HepG2 (cell line): Measurements from ENCODE around the gene SLC25A28. TPM values are rescaled to one million over a fixed set of nuclear protein-coding genes. Genes with fewer than 3 reads are reported as not detected.
A peak's percentile ranks its signal among the peaks of the same experiment; 100 is the strongest.

Experiments
- ARID3A ChIP-seq: IDR thresholded peaks from 2 replicates; pipeline ENCODE4 v1.6.1; 2012; ENCODE audit warnings: low read depth, low read length, improper control_type of control experiment
- CBFB ChIP-seq: sonication (generic); formaldehyde crosslinking; IDR thresholded peaks from 2 replicates; pipeline ENCODE4 v1.4.0; 2020; ENCODE audit warnings: missing genetic modification reagents
- CREM ChIP-seq, 2 experiments: sonication (generic) in 1 of 2; formaldehyde crosslinking in 1 of 2; IDR thresholded peaks; 2 replicates each; pipeline versions ENCODE4 v1.4.0 to v1.6.1; 2016 to 2020; ENCODE audit warnings: antibody characterized with exemption in 1 of 2, mild to moderate bottlenecking in 1 of 2, missing genetic modification reagents in 1 of 2
- DRAP1 ChIP-seq: IDR thresholded peaks from 2 replicates; pipeline ENCODE4 v1.6.1; 2016; ENCODE audit warnings: missing genetic modification reagents, missing compliant biosample characterization
- FOXP1 ChIP-seq, 2 experiments: fragments of 450-650 bp in 1 of 2; IDR thresholded peaks; 2 replicates each; pipeline ENCODE4 v1.6.1; 2017 to 2018; ENCODE audit warnings: antibody characterized with exemption in 1 of 2
- MXI1 ChIP-seq: IDR thresholded peaks from 3 replicates; pipeline ENCODE4 v1.6.1; 2012; ENCODE audit warnings: low read depth, low read length, inconsistent platforms, borderline replicate concordance
- NFYB ChIP-seq: sonication (generic); formaldehyde crosslinking; IDR thresholded peaks from 2 replicates; pipeline ENCODE4 v1.4.0; 2020; ENCODE audit warnings: missing genetic modification reagents
- RARA ChIP-seq: IDR thresholded peaks from 2 replicates; pipeline ENCODE4 v1.6.1; 2016; ENCODE audit warnings: missing genetic modification reagents, missing compliant biosample characterization
- REL ChIP-seq: sonication (generic); formaldehyde crosslinking; conservative IDR thresholded peaks from 2 replicates; pipeline ENCODE4 v1.8.0; 2022; ENCODE audit warnings: mild to moderate bottlenecking, missing genetic modification reagents, moderate library complexity
- YY1 ChIP-seq: IDR thresholded peaks from 2 replicates; pipeline ENCODE4 v1.6.1; 2011; ENCODE audit warnings: low read length, low read depth, moderate library complexity, mild to moderate bottlenecking; ENCODE audit not compliant: insufficient read depth, insufficient replicate concordance
- ZFP36L1 ChIP-seq: sonication (generic); formaldehyde crosslinking; IDR thresholded peaks from 2 replicates; pipeline ENCODE4 v1.8.0; 2022; ENCODE audit warnings: mild to moderate bottlenecking, missing genetic modification reagents, moderate library complexity
- ZMYM3 ChIP-seq: sonication (generic); formaldehyde crosslinking; IDR thresholded peaks from 2 replicates; pipeline ENCODE4 v1.5.1; 2020; ENCODE audit warnings: mild to moderate bottlenecking, missing genetic modification reagents
- ZNF253 ChIP-seq: sonication (generic); formaldehyde crosslinking; IDR thresholded peaks from 2 replicates; pipeline ENCODE4 v1.8.0; 2022; ENCODE audit warnings: mild to moderate bottlenecking, missing genetic modification reagents, borderline replicate concordance
- ZNF282 ChIP-seq: fragments of 450-650 bp; IDR thresholded peaks from 2 replicates; pipeline ENCODE4 v1.6.1; 2018; ENCODE audit not compliant: partially characterized antibody
- ZNF326 ChIP-seq: sonication (generic); formaldehyde crosslinking; IDR thresholded peaks from 2 replicates; pipeline ENCODE4 v1.4.0; 2020; ENCODE audit warnings: missing genetic modification reagents, borderline replicate concordance
- ZNF460 ChIP-seq: sonication (generic); formaldehyde crosslinking; IDR thresholded peaks from 2 replicates; pipeline ENCODE4 v1.5.1; 2020; ENCODE audit warnings: missing genetic modification reagents, mild to moderate bottlenecking, borderline replicate concordance
- ZNF569 ChIP-seq: sonication (generic); formaldehyde crosslinking; IDR thresholded peaks from 2 replicates; pipeline ENCODE4 v1.5.0; 2020; ENCODE audit warnings: mild to moderate bottlenecking, missing genetic modification reagents, moderate library complexity, borderline replicate concordance
- ZNF749 ChIP-seq: sonication (generic); formaldehyde crosslinking; IDR thresholded peaks from 2 replicates; pipeline ENCODE4 v1.8.0; 2022; ENCODE audit warnings: mild to moderate bottlenecking, missing genetic modification reagents, moderate library complexity, borderline replicate concordance
- ZNF776 ChIP-seq: sonication (generic); formaldehyde crosslinking; IDR thresholded peaks from 2 replicates; pipeline ENCODE4 v1.4.0; 2020; ENCODE audit warnings: mild to moderate bottlenecking, missing genetic modification reagents
- polyA plus RNA-seq, 8 experiments: library from polyadenylated mRNA; depleted of rRNA in 3 of 8; stranded (reverse) in 7 of 8; unstranded in 1 of 8; fragments of >200 nt; fragmentation: Illumina TruSeq in 4 of 8; extraction: Trizol in 4 of 8; gene quantifications; 2 replicates each; pipeline versions ENCODE4 v1.2.1 to v1.2.3, GENCODE V29; 2011 to 2016; ENCODE audit warnings: low read depth in 4 of 8, missing spikeins in 1 of 8, mixed read lengths in 1 of 8; ENCODE audit not compliant: insufficient read depth in 1 of 8
- total RNA-seq, 5 experiments: library from RNA; depleted of rRNA; stranded (reverse); fragments of >200 nt; fragmentation: Illumina TruSeq; extraction: Trizol; gene quantifications; 2 replicates each; pipeline ENCODE4 v1.2.3, GENCODE V29; 2016; ENCODE audit warnings: low read depth in 1 of 5
- TF ChIP-seq, protein P1 (sequence below): sonication (generic); formaldehyde crosslinking; IDR thresholded peaks from 2 replicates; pipeline ENCODE4 v1.8.0; 2022; ENCODE audit warnings: mild to moderate bottlenecking, missing genetic modification reagents, moderate library complexity
- TF ChIP-seq, protein P2 (sequence below): sonication (generic); formaldehyde crosslinking; IDR thresholded peaks from 2 replicates; pipeline ENCODE4 v1.4.0; 2020; ENCODE audit warnings: missing genetic modification reagents, borderline replicate concordance

SLC25A28 gene
- total and polyA plus RNA-seq, 2 of the 13 experiments (the other 11 are each of a cell fraction or from before 2014, with no cell fraction given), result 15.2 to 41.0 TPM

GRCh38 chr10:99619851-99620710 is at the start of gene SLC25A28 (continued):
- TF ChIP-seq REL, result 0 out of 2 replicates have a peak, but pooled peaks have one; percentile 4
- no peak for TF ChIP-seq CBFB
- TF ChIP-seq MXI1, result peak; percentile 61; the same call in 1 of the 3 replicates
- TF ChIP-seq, protein P1, sequence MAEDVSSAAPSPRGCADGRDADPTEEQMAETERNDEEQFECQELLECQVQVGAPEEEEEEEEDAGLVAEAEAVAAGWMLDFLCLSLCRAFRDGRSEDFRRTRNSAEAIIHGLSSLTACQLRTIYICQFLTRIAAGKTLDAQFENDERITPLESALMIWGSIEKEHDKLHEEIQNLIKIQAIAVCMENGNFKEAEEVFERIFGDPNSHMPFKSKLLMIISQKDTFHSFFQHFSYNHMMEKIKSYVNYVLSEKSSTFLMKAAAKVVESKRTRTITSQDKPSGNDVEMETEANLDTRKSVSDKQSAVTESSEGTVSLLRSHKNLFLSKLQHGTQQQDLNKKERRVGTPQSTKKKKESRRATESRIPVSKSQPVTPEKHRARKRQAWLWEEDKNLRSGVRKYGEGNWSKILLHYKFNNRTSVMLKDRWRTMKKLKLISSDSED (CRISPR knock-in tag), result no peak
- peak; percentile 31 for TF ChIP-seq YY1
- no peak for TF ChIP-seq ZNF569 (CRISPR knock-in tag)
- no peak for TF ChIP-seq ZNF282
- peak; percentile 85 for TF ChIP-seq ARID3A
- no peak for TF ChIP-seq RARA
- no peak for TF ChIP-seq ZNF253 (CRISPR knock-in tag)
- no peak for TF ChIP-seq ZNF776 (CRISPR knock-in tag)
- TF ChIP-seq ZMYM3, result no peak
- no peak for TF ChIP-seq ZNF326 (CRISPR knock-in tag)
- no peak for TF ChIP-seq ZFP36L1 (CRISPR knock-in tag)
- peak; percentile 80 for TF ChIP-seq FOXP1 (IDR thresholded peaks at IDR 0.05)
- TF ChIP-seq FOXP1 (CRISPR knock-in tag; IDR thresholded peaks at IDR 0.05), result no peak; the same call in 1 of the 2 replicates
- 0 out of 2 replicates have a peak, but pooled peaks have one; percentile 13 for TF ChIP-seq ZNF749 (CRISPR knock-in tag)
- no peak for TF ChIP-seq ZNF460 (CRISPR knock-in tag)
- no peak for TF ChIP-seq DRAP1 (CRISPR knock-in tag)
- TF ChIP-seq CREM (IDR thresholded peaks at IDR 0.05), result peak; percentile 88
- no peak for TF ChIP-seq CREM (CRISPR knock-in tag; IDR thresholded peaks at IDR 0.05)
- TF ChIP-seq, protein P2, sequence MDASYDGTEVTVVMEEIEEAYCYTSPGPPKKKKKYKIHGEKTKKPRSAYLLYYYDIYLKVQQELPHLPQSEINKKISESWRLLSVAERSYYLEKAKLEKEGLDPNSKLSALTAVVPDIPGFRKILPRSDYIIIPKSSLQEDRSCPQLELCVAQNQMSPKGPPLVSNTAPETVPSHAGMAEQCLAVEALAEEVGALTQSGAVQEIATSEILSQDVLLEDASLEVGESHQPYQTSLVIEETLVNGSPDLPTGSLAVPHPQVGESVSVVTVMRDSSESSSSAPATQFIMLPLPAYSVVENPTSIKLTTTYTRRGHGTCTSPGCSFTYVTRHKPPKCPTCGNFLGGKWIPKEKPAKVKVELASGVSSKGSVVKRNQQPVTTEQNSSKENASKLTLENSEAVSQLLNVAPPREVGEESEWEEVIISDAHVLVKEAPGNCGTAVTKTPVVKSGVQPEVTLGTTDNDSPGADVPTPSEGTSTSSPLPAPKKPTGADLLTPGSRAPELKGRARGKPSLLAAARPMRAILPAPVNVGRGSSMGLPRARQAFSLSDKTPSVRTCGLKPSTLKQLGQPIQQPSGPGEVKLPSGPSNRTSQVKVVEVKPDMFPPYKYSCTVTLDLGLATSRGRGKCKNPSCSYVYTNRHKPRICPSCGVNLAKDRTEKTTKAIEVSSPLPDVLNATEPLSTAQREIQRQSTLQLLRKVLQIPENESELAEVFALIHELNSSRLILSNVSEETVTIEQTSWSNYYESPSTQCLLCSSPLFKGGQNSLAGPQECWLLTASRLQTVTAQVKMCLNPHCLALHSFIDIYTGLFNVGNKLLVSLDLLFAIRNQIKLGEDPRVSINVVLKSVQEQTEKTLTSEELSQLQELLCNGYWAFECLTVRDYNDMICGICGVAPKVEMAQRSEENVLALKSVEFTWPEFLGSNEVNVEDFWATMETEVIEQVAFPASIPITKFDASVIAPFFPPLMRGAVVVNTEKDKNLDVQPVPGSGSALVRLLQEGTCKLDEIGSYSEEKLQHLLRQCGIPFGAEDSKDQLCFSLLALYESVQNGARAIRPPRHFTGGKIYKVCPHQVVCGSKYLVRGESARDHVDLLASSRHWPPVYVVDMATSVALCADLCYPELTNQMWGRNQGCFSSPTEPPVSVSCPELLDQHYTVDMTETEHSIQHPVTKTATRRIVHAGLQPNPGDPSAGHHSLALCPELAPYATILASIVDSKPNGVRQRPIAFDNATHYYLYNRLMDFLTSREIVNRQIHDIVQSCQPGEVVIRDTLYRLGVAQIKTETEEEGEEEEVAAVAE (CRISPR knock-in tag), result peak; percentile 99; the same call in 1 of the 2 replicates
- TF ChIP-seq NFYB, result peak; percentile 92
